ENCODE data around the gene GDF11.

DNA sequence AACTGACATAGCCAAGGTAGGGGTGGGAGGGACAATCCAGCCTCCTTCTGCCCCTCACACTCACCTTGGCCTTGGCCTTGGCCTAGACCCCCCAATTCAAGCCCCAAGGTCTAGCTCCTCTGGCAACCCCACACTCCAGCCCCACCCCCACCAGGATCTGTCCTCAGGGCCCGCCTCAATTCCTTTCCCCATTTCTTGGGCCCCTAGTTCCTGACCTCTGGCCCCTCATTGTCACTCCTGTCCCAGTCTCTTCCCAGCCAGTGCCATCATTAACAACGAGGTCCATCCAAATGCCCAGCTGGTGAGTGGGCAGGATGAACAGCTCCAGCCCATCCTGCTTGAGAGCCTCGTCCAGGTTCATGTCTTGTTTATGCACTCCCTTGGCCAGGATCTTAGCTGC, 6.8 kb upstream of the GDF11 start:
- TF ChIP-seq, protein P1, sequence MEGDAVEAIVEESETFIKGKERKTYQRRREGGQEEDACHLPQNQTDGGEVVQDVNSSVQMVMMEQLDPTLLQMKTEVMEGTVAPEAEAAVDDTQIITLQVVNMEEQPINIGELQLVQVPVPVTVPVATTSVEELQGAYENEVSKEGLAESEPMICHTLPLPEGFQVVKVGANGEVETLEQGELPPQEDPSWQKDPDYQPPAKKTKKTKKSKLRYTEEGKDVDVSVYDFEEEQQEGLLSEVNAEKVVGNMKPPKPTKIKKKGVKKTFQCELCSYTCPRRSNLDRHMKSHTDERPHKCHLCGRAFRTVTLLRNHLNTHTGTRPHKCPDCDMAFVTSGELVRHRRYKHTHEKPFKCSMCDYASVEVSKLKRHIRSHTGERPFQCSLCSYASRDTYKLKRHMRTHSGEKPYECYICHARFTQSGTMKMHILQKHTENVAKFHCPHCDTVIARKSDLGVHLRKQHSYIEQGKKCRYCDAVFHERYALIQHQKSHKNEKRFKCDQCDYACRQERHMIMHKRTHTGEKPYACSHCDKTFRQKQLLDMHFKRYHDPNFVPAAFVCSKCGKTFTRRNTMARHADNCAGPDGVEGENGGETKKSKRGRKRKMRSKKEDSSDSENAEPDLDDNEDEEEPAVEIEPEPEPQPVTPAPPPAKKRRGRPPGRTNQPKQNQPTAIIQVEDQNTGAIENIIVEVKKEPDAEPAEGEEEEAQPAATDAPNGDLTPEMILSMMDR (IDR thresholded peaks at IDR 0.05 in 8 of 11, conservative IDR thresholded peaks at IDR 0.05 in 3 of 11), result no peak
- TF ChIP-seq POLR2A (IDR thresholded peaks at IDR 0.05), result no peak

All from spleen (tissue), 7 donors.